ENCODE measurements around the gene COP1.

DNA sequence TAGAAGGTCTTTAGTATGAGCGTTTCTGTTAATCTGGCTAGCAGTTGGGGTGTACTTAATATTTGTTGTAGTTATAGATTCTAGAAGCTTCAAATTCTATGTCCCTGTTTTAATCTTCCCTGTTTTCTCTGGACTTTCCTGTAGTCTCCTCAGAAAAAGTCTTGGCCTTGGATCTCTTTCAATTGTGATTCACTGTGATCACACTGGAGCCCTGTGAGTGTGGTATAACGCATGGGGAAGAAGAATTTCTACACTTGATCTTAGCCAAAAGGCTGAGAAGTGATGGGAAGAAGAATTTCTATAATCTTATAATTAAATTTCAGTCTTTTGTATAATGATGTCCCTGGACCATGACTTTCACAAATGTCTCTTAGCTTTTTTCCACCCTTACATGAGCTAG lies 36.7 kb upstream of the COP1 start:
- TF ChIP-seq, protein P1, sequence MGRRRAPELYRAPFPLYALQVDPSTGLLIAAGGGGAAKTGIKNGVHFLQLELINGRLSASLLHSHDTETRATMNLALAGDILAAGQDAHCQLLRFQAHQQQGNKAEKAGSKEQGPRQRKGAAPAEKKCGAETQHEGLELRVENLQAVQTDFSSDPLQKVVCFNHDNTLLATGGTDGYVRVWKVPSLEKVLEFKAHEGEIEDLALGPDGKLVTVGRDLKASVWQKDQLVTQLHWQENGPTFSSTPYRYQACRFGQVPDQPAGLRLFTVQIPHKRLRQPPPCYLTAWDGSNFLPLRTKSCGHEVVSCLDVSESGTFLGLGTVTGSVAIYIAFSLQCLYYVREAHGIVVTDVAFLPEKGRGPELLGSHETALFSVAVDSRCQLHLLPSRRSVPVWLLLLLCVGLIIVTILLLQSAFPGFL (CRISPR knock-in tag; IDR thresholded peaks at IDR 0.05; ENCODE audit: borderline replicate concordance), result no peak
- TF ChIP-seq, protein P2, sequence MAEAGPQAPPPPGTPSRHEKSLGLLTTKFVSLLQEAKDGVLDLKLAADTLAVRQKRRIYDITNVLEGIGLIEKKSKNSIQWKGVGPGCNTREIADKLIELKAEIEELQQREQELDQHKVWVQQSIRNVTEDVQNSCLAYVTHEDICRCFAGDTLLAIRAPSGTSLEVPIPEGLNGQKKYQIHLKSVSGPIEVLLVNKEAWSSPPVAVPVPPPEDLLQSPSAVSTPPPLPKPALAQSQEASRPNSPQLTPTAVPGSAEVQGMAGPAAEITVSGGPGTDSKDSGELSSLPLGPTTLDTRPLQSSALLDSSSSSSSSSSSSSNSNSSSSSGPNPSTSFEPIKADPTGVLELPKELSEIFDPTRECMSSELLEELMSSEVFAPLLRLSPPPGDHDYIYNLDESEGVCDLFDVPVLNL (CRISPR knock-in tag; IDR thresholded peaks at IDR 0.05; ENCODE audit: borderline replicate concordance, low read depth), result no peak
- no peak for TF ChIP-seq FOXJ3 (CRISPR knock-in tag; IDR thresholded peaks at IDR 0.05; ENCODE audit: borderline replicate concordance)
